Renal cortex interstitium (tissue), 11 donors: ENCODE measurements around the gene PTDSS2. TPM values are rescaled to one million over a fixed set of nuclear protein-coding genes. Genes with fewer than 3 reads are reported as not detected.

Source experiments
- DNase-seq, 11 donors: peaks; one replicate each; pipeline ENCODE4 v3.0.0-alpha.2; 2013; ENCODE audit warnings: low read depth in 9 of 11, low spot score in 4 of 11; ENCODE audit errors: extremely low read depth in 1 of 11
- polyA plus RNA-seq, 3 donors: library from polyadenylated mRNA; unstranded; fragments of 120-200 nt; gene quantifications; one replicate each; pipeline ENCODE4 v1.2.1, GENCODE V29; 2013; ENCODE audit not compliant: insufficient read length in 3 of 3

The PTDSS2 gene
- polyA plus RNA-seq, 3 donors: 30.6 to 40.8 (median 35.9) TPM

DNA sequence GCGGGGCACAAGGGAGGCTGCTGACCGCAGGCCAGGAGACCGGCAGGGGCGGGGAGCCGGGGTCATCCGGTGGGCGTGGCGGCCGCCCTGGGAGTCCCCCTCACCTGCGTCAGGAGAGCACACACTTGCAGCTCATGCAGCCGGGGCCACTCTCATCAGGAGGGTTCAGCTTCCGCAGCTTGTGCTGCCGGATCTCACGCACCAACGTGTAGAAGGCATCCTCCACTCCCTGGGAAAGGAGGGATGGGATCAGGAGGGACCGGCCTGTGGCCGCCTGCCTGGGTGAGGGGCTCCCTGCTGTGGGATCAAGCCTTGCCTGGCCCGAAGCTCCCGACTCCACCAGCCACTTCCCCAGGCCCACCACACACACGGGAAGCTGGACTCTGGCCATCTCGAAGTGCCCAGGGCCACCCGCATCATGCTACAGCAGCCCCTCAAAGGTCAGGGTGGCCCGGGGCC lies 82.5 kb downstream of the PTDSS2 start:
- no peak for DNase-seq

DNA sequence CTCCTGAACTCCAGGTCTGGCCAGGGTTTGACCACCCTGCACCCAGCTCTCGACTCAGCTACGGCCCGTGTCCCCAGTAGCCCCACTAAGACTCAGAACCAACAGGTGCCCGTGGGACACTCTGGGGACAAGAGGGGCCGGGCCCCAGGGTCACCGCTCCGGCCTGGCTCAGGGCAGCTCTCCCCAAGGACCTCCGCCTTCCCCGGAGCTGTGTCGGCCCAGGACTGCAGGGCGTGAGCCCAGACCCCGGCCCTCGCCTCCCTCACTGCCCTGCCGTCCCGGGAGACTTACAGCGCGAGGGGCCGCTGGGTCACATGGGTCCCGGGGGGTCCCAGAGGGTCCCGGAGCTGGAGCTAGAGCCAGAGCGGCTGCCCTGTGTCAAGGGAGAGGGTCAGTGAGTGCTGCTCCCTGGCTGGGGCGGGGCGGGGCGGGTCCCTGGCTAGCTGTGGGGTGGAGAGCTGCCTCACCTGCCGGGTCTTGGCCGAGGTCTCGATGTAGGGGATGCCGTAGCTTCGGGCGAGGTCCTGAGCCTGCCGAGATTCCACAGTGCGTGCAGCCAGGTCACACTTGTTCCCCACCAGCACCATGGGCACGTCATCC lies 83.0 kb downstream of the PTDSS2 start:
- no peak for DNase-seq

DNA sequence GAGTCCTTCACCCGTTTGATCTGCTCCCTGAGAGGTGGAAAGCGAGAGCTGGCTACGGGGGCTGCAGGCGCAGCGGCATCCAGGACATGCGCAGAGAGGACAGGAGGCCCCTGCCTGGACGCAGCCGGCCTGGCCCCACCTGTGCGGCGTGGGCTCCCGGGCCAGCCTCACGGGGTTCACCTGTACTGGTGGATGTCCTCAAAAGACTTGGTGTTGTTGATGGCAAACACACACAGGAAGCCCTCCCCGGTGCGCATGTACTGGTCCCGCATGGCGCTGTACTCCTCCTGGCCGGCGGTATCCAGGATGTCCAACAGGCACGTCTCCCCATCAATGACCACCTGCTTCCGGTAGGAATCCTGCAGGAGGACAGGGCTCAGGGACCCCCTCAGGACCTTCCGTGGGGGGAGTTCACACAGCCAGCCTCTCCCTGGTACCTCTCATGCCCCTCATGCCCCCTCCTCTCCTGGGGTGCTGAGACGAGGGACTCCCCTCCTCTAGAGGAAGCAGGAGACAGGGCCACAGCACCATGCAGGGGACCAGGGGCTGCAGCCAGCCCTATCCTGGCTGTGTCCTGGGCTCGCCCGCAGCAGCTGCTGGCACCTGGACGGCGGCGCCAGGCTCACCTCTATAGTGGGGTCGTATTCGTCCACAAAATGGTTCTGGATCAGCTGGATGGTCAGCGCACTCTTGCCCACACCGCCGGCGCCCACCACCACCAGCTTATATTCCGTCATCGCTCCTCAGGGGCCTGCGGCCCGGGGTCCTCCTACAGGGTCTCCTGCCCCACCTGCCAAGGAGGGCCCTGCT lies 83.7 kb downstream of the PTDSS2 start:
- no peak for DNase-seq

DNA sequence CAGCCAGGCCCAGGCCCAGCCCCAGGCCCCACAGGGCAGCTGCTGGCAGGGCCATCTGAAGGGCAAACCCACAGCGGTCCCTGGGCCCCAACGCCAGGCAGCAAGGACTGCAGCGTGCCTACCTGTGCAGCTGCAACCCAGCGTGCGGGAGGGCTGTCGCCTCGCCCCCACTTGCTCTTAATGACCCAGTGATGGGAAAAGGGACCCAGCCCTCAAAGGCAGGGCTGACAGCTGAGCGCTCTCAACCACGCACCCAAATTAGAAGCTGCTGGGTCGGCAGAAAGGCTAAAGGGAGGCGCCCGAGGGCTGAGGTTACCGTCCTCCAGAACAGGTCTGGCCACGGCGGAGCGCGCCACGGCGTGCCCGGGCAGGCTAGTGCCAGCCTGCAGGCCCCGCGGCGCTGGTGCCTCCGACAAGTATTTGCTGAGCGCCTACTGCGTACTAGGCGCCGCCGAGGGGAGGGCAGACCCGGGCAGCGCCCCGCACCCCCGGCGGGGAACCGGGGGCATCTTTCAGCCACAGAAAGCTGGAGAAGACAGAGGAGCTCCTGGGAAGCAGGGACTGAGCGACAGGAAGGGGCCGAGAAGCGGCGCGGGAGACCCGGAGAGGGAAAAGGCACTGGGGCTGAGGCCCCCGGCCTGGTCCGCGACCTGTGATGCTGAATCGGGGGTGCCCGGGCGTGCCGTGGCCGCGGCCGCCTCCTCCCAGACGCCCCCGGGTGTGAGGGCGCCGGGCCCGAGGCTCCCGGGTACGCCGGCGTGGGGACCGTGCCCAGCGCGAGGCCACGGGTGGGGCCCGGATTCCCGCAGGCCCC lies 84.5 kb downstream of the PTDSS2 start:
- DNase-seq: no peak

DNA sequence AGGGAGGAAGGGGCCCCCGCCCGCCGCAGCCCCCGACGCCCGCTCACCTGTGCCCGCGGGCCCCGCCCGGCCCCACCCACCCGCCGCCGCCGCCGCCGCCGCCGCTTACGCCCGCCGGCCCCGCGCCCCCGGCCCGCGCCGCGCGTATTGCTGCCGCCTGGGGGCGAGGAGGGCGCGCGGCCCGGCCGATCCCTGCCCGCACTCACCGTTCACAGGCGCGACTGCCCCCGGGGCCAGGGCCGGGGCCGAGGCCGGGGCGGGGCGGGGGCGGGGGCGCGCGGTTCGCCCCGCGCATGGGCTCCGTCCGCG lies 85.1 kb downstream of the PTDSS2 start:
- DNase-seq: no peak

DNA sequence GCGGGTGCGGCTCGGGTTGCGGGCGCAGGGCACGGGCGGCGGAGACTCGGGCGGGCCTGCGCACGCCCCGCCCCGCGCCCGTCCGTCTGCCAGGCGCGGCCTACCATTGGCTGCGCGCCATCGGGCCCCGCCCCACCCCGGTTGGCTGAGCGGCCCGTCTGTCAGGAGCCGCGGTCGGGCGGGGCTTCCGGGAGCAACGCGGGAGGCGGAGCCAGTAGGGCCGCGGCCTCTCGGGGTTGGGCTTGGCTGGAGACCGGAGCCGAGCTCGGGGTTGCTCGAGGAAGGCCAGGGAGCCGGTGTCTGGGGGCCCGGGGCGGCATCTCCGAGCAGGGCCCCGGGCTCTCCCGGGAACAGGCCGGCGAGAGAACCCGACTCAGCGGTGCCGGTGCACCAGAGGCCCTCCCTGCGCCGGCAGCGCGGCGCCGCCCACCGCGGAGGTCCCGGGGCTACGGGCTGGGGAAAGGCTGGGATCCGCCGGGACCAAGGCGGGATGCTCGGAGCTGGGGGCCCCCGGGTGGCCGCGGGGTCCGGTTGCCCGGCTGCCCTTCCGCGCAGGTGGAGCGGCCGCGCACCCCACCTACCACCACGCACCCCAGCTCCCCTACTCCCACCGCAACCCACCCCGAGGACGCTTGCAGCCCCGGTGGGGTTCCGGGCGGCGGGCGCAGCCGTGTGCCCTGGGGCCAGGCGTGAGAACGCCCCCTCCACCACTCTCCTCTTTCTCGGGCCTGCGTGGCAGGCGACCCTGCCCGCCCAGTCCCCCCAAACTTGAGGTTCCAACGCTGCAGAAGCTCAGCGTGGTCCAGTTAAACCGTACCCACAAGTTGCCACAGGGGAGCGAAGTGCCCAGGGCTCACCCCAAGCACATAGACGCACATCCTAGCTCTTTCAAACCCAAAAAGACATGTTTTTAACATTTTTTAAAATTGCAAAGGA lies 85.7 kb downstream of the PTDSS2 start, which contains the start of gene HRAS:
Gene HRAS, minus strand, starts transcription at position 58 of the 936 bp plus-strand sequence.
- peak; percentile 82 to 95 (median 91) for DNase-seq

DNA sequence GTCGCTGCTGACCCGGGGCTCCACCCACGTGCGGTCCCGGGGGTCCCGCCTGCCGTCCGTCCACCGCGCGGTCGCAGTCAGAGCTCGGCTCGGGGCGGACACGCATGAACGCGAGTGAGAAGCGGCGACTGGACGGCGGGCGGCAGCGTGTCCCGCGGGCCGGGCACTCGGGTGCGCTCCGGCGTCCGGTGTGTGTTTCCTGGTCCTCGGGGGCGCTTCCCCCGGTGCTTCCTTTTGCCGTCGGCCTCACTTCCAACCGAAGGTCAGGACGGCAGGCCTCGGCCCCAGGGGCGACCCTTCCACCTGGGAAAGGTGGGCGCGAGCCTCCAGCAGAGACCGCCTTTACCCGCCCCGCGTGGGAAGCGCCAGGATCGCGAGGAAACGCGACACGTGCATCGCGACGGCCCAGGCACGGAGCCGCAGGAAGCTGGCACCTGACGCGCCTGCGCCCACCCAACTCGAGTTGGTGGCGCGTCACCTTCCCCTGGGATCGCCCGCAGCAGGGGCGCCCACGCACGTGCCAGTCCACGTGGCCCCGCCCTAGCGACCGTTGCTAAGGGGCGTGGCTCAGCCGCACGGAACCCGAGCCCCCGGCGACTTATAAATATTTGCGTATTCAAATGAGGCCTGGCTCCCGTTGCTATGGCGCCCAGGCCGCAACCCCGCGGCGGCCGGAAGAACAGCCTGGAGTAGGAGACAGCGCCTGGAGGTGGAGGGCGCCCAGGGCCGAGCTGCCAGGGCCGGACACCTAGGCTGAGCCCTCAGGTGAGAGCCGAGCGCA lies 87.0 kb downstream of the PTDSS2 start, which contains the start of gene LRRC56:
Gene LRRC56, plus strand, starts transcription at position 687 of the 781 bp plus-strand sequence. CDS start 3,158 bp downstream, outside the sequence.
- peak in 8 of 11 donors; percentile 52 to 77 (median 68) for DNase-seq

DNA sequence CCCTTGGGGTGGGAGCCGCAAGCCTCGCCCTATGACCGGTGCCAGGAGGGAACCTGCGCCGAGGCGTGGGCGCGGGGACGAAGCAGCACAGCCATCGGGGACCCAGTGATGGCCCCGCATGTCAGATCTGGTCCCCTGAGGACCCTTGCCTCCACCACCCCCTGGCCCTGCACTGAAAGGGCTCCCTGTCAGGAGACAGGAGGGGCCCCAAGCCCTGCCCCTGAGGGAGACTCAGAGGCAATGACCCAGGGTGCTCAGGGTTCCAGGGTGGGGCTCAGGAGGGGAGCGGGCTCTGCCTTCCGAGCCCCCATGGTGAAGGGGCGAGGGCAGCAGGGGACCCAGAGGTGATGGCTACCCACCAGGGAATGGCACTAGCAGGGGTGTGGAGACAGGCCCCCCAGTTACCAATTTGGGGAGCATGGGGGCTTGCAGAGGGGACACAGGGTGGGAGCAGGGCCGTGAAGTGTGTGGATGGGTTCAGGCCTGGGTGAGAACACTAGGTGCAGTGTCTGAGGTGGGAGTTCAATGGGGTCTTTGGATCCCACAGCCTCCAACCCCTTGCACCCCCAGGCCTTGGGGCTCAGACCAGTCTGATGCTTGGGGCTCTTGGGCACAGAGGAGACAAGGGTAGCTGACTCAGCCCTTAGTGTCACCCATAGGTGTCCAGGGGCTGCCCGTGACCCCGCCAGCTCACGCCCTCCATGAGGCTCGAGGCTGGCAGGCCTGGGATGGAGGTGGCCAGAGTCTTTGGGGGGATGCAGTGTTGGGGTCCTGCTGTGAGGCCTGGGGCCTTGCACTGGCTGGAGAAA lies 87.7 kb downstream of the PTDSS2 start:
- no peak for DNase-seq

DNA sequence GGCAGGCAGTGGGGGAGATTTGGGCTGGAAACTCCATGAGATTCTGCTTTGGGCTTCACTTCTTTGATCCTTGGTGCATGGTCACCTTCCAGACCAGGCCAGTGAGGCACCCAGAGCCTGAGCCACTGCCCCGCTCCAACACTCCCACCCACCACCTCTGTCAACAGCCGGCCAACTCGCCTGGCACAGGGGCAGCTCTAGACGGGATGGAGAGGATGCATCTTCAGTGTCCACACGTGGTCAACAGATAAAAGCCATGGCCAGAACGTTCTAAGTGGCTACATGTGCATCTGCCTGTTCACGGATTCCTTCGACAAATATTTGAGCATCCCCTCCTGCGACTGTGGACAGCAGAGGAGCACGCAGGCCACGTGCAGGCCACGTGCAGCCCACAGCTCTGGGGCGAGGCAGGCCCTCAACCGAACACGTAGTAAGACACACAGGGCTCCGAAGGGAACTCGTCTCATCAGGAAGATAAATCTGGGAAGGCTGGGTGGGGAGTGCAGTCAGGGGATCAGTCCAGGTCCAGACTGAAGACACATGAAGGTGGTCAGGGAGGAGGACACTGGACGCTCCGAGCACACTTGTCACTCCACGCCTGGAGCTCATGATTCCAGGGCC lies 88.5 kb downstream of the PTDSS2 start:
- DNase-seq: no peak

DNA sequence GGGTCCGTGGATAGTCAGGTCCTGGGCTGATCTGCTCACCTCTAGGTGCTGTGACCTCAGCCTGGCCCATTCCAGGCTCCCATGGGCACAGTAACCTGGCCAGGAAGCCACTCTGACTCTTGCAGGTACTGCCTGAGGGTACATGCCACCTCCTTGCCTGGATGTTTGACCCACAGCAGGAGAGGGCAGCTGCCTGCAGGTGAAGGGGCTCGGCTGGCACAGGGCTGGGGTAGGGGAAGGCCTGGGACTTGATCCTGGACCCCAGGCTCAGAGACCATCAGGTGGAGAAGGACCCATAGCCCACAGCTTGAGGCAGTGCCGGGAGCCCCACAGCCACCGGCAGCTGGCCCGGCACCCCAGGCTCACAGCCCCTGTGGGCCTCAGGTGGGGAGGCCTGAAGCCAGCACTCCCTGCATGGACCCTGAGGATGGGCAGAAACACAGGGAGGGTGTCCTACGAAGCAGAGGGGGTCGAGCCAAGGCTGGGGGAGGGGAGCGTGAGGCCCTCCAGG lies 89.9 kb downstream of the PTDSS2 start:
- DNase-seq: no peak

Other genes starting within 250 kb of the PTDSS2 start
- 10 to 100 TPM; 36.1 to 47.8 (median 46.2) TPM for gene BET1L, start 242.9 kb upstream of the PTDSS2 start, polyA plus RNA-seq
- 10 to 100 TPM; 71.4 to 88.1 (median 80.9) TPM for gene RIC8A, start 242.6 kb upstream of the PTDSS2 start, polyA plus RNA-seq
- gene SIRT3, start 213.9 kb upstream of the PTDSS2 start, polyA plus RNA-seq: 10 to 100 TPM; 26.5 to 39.3 (median 29.2) TPM
- 100 to 1,000 TPM; 132 to 155 (median 152) TPM for gene PSMD13, start 213.3 kb upstream of the PTDSS2 start, polyA plus RNA-seq
- gene NLRP6, start 171.9 kb upstream of the PTDSS2 start, polyA plus RNA-seq: under 1 TPM; 0.24 to 0.67 (median 0.55) TPM
- 10 to 100 TPM; 10.9 to 52.6 (median 29.2) TPM for gene PGGHG, start 161.2 kb upstream of the PTDSS2 start, polyA plus RNA-seq
- gene IFITM5, start 150.8 kb upstream of the PTDSS2 start, polyA plus RNA-seq: under 1 TPM in 2 of 3 donors, not detected in 1; 0.19 to 0.36 TPM
- 100 to 1,000 TPM; 176 to 248 (median 216) TPM for gene IFITM2, start 142.5 kb upstream of the PTDSS2 start, polyA plus RNA-seq
- 10 to 100 TPM; 36.7 to 47.9 (median 42.5) TPM for gene IFITM1, start 136.2 kb upstream of the PTDSS2 start, polyA plus RNA-seq
- gene IFITM3, start 129.4 kb upstream of the PTDSS2 start, polyA plus RNA-seq: 100 to 1,000 TPM; 323 to 370 (median 359) TPM
- 10 to 100 TPM; 64.8 to 99.5 (median 72.8) TPM for gene B4GALNT4, start 80.8 kb upstream of the PTDSS2 start, polyA plus RNA-seq
- 1 to 10 TPM; 3.4 to 5.1 (median 4.6) TPM for gene PKP3, start 56.1 kb upstream of the PTDSS2 start, polyA plus RNA-seq
- 10 to 100 TPM; 31.7 to 58.1 (median 56.9) TPM for gene SIGIRR, start 35.3 kb upstream of the PTDSS2 start, polyA plus RNA-seq
- gene ANO9, start 8.3 kb upstream of the PTDSS2 start, polyA plus RNA-seq: 10 to 100 TPM in 2 of 3 donors, 1 to 10 TPM in 1; 9.2 to 18.1 (median 10.3) TPM
- gene RNH1, start 57.0 kb downstream of the PTDSS2 start, polyA plus RNA-seq: 10 to 100 TPM; 67.3 to 98.3 (median 98.2) TPM
- gene HRAS, start 85.3 kb downstream of the PTDSS2 start, polyA plus RNA-seq: 10 to 100 TPM; 39.3 to 52.1 (median 50.3) TPM
- 1 to 10 TPM; 2.9 to 6.0 (median 4.3) TPM for gene LRRC56, start 87.2 kb downstream of the PTDSS2 start, polyA plus RNA-seq
- 1 to 10 TPM; 3.3 to 5.7 (median 4.9) TPM for gene LMNTD2, start 110.5 kb downstream of the PTDSS2 start, polyA plus RNA-seq
- 10 to 100 TPM; 28.2 to 63.4 (median 54.4) TPM for gene RASSF7, start 110.7 kb downstream of the PTDSS2 start, polyA plus RNA-seq
- gene PHRF1, start 126.2 kb downstream of the PTDSS2 start, polyA plus RNA-seq: 10 to 100 TPM; 18.6 to 27.7 (median 27.0) TPM
- 10 to 100 TPM in 2 of 3 donors, 1 to 10 TPM in 1; 6.4 to 12.8 (median 10.1) TPM for gene IRF7, start 165.7 kb downstream of the PTDSS2 start, polyA plus RNA-seq
- gene CDHR5, start 174.7 kb downstream of the PTDSS2 start, polyA plus RNA-seq: 10 to 100 TPM; 40.3 to 65.3 (median 40.7) TPM
- 1 to 10 TPM in 2 of 3 donors, under 1 TPM in 1; 0.93 to 2.8 (median 2.0) TPM for gene SCT, start 176.9 kb downstream of the PTDSS2 start, polyA plus RNA-seq
- 1 to 10 TPM; 2.0 to 7.5 (median 4.0) TPM for gene DRD4, start 187.0 kb downstream of the PTDSS2 start, polyA plus RNA-seq
- gene DEAF1, start 244.9 kb downstream of the PTDSS2 start, polyA plus RNA-seq: 10 to 100 TPM; 44.0 to 58.7 (median 57.1) TPM
- 10 to 100 TPM; 40.4 to 66.1 (median 43.3) TPM for gene TMEM80, start 245.5 kb downstream of the PTDSS2 start, polyA plus RNA-seq